GM19239 (cell line): ENCODE measurements around the gene PISD.
"Not testable (repeated sequence)": the region's sequence is repeated elsewhere in the genome, so short reads cannot be mapped to it uniquely, and the experiment has no call there.

Source experiments
- DNase-seq: peaks from one replicate; pipeline ENCODE4 v3.0.0; 2011; ENCODE audit warnings: low spot score; ENCODE audit not compliant: insufficient read length
- FAIRE-seq: peaks from 2 replicates; lab custom pipeline; 2011; peaks lifted over from hg19 to GRCh38; lab: Jason Lieb, UNC

The PISD gene

GRCh38 chr22:31661851-31662667 is at the start of gene PISD:
PISD (minus strand) TSS chr22:31662215; CDS start chr22:31662208, 7 bp downstream.
- DNase-seq = peak; percentile 86
- peak; percentile 94 for FAIRE-seq

- not testable (repeated sequence) for DNase-seq, FAIRE-seq
Measured at GRCh38 chr22:31711226-31711625, 49.2 kb upstream of the PISD start.

- FAIRE-seq = no peak
Measured at GRCh38 chr22:31707519-31707918, 45.5 kb upstream of the PISD start.

GRCh38 chr22:31695423-31695822 is 33.4 kb upstream of the PISD start:
- no peak for DNase-seq
- FAIRE-seq = no peak

More at GRCh38 chr22:31707519-31707918, 45.5 kb upstream of the PISD start:
- no peak for DNase-seq

- DNase-seq, FAIRE-seq: not testable (repeated sequence)
Measured at GRCh38 chr22:31694046-31694445, 32.0 kb upstream of the PISD start.

- DNase-seq (no peak), FAIRE-seq (peak; percentile 4)
Measured at GRCh38 chr22:31692186-31692886, 30.3 kb upstream of the PISD start.

- no peak for FAIRE-seq
- DNase-seq = no peak
Measured at GRCh38 chr22:31691408-31691807, 29.4 kb upstream of the PISD start.

GRCh38 chr22:31683181-31684105 is 21.4 kb upstream of the PISD start:
- FAIRE-seq (no peak), DNase-seq (no peak)

GRCh38 chr22:31682751-31683150 is 20.7 kb upstream of the PISD start:
- DNase-seq = no peak
- FAIRE-seq = no peak

- no peak for DNase-seq
- FAIRE-seq = no peak
Measured at GRCh38 chr22:31681349-31682345, 19.6 kb upstream of the PISD start.

- no peak for DNase-seq
- FAIRE-seq = no peak
Measured at GRCh38 chr22:31680861-31681341, 18.9 kb upstream of the PISD start.

- DNase-seq (no peak), FAIRE-seq (no peak)
Measured at GRCh38 chr22:31678748-31679147, 16.7 kb upstream of the PISD start.

GRCh38 chr22:31676700-31677099 is 14.7 kb upstream of the PISD start:
- FAIRE-seq = peak; percentile 91
- DNase-seq = peak; percentile 89

- DNase-seq, FAIRE-seq: not testable (repeated sequence)
Measured at GRCh38 chr22:31674219-31674618, 12.2 kb upstream of the PISD start.

- DNase-seq, FAIRE-seq: not testable (repeated sequence)
Measured at GRCh38 chr22:31668849-31669248, 6.8 kb upstream of the PISD start.

GRCh38 chr22:31662668-31663037 is 638 bp upstream of the PISD start:
- DNase-seq (no peak), FAIRE-seq (no peak)

- peak; percentile 45 for FAIRE-seq
- not testable (repeated sequence) for DNase-seq
Measured at GRCh38 chr22:31660860-31661341, 1.1 kb downstream of the PISD start.

- FAIRE-seq = no peak
- no peak for DNase-seq
Measured at GRCh38 chr22:31659246-31659645, 2.8 kb downstream of the PISD start.

GRCh38 chr22:31654408-31654807 is 7.6 kb downstream of the PISD start:
- FAIRE-seq (no peak), DNase-seq (no peak)
